ENCODE results near the gene ECHDC1.
A peak's percentile ranks its signal among the peaks of the same experiment; 100 is the strongest.

The ECHDC1 gene

DNA sequence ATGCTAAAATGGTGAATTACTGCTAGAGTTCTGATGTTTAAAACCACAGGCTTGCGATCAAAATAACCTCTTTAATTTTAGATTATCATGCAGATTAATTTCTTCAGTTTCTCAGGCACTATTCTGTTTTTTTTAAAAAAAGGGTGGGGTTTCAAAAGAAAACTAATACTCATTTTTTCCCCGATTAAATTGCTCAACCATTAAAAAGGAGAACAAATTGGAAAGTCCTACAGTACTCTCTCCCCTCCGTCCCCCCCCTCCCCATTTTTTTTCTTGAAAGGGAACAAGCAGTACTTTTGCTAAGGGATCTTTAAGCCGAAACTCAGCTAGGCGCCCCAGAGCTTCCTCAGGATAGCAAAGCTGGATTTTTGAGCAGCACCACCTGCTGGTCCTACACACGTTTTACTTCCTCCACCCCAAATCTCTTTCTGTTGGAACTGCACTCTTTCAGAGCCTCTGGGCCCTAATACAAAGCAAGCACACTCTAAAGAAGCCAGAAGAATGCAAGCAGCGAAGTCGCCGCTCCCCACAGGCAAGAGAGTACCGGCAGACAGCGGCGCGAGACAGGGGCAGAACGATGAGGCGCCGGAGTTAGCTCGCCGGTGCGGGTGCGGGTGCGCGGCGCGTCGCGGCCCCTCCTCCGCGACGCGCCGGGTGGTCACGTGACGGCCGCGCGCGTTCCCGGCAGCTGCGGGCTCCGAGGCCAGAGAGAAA lies 77.1 kb downstream of the ECHDC1 start, which contains the start of gene RNF146:
TSS of gene RNF146 (plus strand) at position 687 of the 714 bp plus-strand sequence. CDS start 13,475 bp downstream, outside the sequence.
- Histone ChIP-seq H3K4me1 (ENCODE audit: control insufficient read depth, insufficient read depth, low read length) (no peaks in the 10 kb centered on the region), H3K36me3 (ENCODE audit: control insufficient read depth, insufficient read depth, low read length) (no peaks in the 10 kb centered on the region), H3K27ac (ENCODE audit: low read length) (no peak within 1 kb of the TSS), H3K4me3 (ENCODE audit: low read length) (peak within 1 kb of the TSS; percentile 93), H3K9me3 (ENCODE audit: control insufficient read depth, insufficient read depth, low read length) (no peaks in the 10 kb centered on the region), H3K27me3 (ENCODE audit: control insufficient read depth, insufficient read depth, low read length) (no peaks in the 10 kb centered on the region)
- no CpG with 5 or more reads among the region's 40 CpGs for WGBS (ENCODE audit: insufficient coverage, insufficient read length)
- DNase-seq (ENCODE audit: low read depth, low spot score) = peak; percentile 63

- Histone ChIP-seq H3K4me1 (ENCODE audit: control insufficient read depth, insufficient read depth, low read length) (no peaks in the 10 kb centered on the region), H3K4me3 (ENCODE audit: low read length) (no peak overlapping the region), H3K9me3 (ENCODE audit: control insufficient read depth, insufficient read depth, low read length) (no peaks in the 10 kb centered on the region), H3K36me3 (ENCODE audit: control insufficient read depth, insufficient read depth, low read length) (no peaks in the 10 kb centered on the region), H3K27ac (ENCODE audit: low read length) (no peak overlapping the region), H3K27me3 (ENCODE audit: control insufficient read depth, insufficient read depth, low read length) (no peaks in the 10 kb centered on the region)
- WGBS (ENCODE audit: insufficient coverage, insufficient read length) = no CpG with 5 or more reads among the region's 4 CpGs
- DNase-seq (ENCODE audit: low read depth, low spot score) = no peak
Observed at GRCh38 chr6:127263481-127263880, 79.9 kb downstream of the ECHDC1 start.

DNA sequence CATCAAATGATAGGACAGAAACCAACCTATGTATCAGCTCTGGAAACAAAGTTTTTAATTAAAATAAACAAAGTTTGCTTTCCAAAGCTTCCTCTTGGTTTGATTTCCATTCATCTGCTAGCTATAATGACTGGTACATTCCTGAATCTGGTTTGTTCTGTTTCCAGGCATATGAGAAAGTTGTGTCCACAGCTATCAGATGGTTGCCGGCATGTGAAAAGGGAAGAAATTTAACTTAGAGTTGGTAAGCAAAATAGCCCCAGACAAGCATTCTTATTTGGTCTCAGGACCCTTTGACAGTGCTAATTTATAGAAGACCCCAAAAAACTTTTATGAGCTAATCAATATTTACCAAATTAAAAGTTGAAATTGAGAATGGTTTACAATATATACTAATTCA lies 80.5 kb downstream of the ECHDC1 start:
- Histone ChIP-seq H3K4me1 (ENCODE audit: control insufficient read depth, insufficient read depth, low read length) (no peaks in the 10 kb centered on the region), H3K27ac (ENCODE audit: low read length) (no peak overlapping the region), H3K9me3 (ENCODE audit: control insufficient read depth, insufficient read depth, low read length) (no peaks in the 10 kb centered on the region), H3K4me3 (ENCODE audit: low read length) (no peak overlapping the region), H3K27me3 (ENCODE audit: control insufficient read depth, insufficient read depth, low read length) (no peaks in the 10 kb centered on the region), H3K36me3 (ENCODE audit: control insufficient read depth, insufficient read depth, low read length) (no peaks in the 10 kb centered on the region)
- WGBS (ENCODE audit: insufficient coverage, insufficient read length) = no CpG with 5 or more reads among the region's 1 CpG
- no peak for DNase-seq (ENCODE audit: low read depth, low spot score)

GRCh38 chr6:127255286-127255685 lies 88.1 kb downstream of the ECHDC1 start:
- Histone ChIP-seq H3K9me3 (ENCODE audit: control insufficient read depth, insufficient read depth, low read length) (no peaks in the 10 kb centered on the region), H3K4me3 (ENCODE audit: low read length) (no peak overlapping the region), H3K36me3 (ENCODE audit: control insufficient read depth, insufficient read depth, low read length) (no peaks in the 10 kb centered on the region), H3K4me1 (ENCODE audit: control insufficient read depth, insufficient read depth, low read length) (no peaks in the 10 kb centered on the region), H3K27me3 (ENCODE audit: control insufficient read depth, insufficient read depth, low read length) (no peaks in the 10 kb centered on the region), H3K27ac (ENCODE audit: low read length) (no peak overlapping the region)
- DNase-seq (ENCODE audit: low read depth, low spot score) = no peak
- no CpG with 5 or more reads among the region's 6 CpGs for WGBS (ENCODE audit: insufficient coverage, insufficient read length)

- Histone ChIP-seq H3K27ac (ENCODE audit: low read length) (no peak overlapping the region), H3K4me3 (ENCODE audit: low read length) (no peak overlapping the region), H3K27me3 (ENCODE audit: control insufficient read depth, insufficient read depth, low read length) (no peaks in the 10 kb centered on the region), H3K4me1 (ENCODE audit: control insufficient read depth, insufficient read depth, low read length) (no peaks in the 10 kb centered on the region), H3K36me3 (ENCODE audit: control insufficient read depth, insufficient read depth, low read length) (no peaks in the 10 kb centered on the region), H3K9me3 (ENCODE audit: control insufficient read depth, insufficient read depth, low read length) (no peaks in the 10 kb centered on the region)
- DNase-seq (ENCODE audit: low read depth, low spot score) = no peak
- WGBS (ENCODE audit: insufficient coverage, insufficient read length) = no CpG with 5 or more reads among the region's 1 CpG
Observed at GRCh38 chr6:127249621-127250020, 93.8 kb downstream of the ECHDC1 start.

DNA sequence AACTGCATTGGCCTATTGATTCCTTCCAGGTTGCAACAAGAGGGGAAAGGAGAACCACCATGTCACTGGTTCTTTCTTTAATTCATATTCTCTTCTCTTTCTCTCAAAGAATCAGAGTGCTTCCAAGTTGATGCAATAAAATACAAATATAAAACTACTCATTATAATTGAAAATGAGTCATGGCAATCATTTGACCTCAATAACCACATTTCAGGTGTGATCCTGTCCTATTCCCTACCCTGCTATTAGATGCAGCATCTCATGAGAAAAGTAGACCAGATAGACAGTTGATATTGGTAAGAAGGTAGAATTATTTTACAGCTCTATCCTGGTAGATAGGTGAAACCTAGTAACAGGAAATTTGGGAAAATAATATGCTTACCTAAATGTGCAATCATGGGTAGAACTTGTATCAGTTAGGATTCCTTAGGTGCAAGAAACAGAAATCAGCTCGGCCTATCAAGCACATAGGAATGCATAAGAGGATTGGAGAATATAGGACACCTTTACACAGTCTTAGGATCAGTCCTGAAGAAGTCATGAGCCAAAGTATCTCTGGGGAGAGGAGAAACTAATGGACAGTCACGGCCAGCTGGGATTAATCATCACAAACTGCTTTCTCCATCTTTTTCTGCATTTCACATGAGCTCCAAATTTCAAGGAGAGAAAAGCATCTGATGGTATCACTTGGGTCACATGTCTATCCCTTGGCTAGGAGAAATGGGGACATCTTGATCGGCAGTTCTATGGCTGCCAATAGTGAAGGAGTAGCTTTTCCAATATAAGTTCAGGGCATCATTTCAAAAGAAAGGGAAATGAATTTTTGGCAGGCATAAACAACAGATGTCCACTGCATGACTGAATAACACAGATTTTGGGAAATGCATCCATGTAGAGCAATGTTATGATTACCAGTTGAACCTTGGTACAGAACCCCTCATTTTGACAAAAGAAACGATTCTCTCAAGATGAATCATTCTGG lies 96.0 kb downstream of the ECHDC1 start:
- Histone ChIP-seq H3K4me1 (ENCODE audit: control insufficient read depth, insufficient read depth, low read length) (no peaks in the 10 kb centered on the region), H3K27ac (ENCODE audit: low read length) (no peak overlapping the region), H3K36me3 (ENCODE audit: control insufficient read depth, insufficient read depth, low read length) (no peaks in the 10 kb centered on the region), H3K4me3 (ENCODE audit: low read length) (no peak overlapping the region), H3K9me3 (ENCODE audit: control insufficient read depth, insufficient read depth, low read length) (no peaks in the 10 kb centered on the region), H3K27me3 (ENCODE audit: control insufficient read depth, insufficient read depth, low read length) (no peaks in the 10 kb centered on the region)
- no peak for DNase-seq (ENCODE audit: low read depth, low spot score)
- no CpG with 5 or more reads among the region's 4 CpGs for WGBS (ENCODE audit: insufficient coverage, insufficient read length)

GRCh38 chr6:127243501-127243900 lies 99.9 kb downstream of the ECHDC1 start:
- Histone ChIP-seq H3K27me3 (ENCODE audit: control insufficient read depth, insufficient read depth, low read length) (no peaks in the 10 kb centered on the region), H3K9me3 (ENCODE audit: control insufficient read depth, insufficient read depth, low read length) (no peaks in the 10 kb centered on the region), H3K4me1 (ENCODE audit: control insufficient read depth, insufficient read depth, low read length) (no peaks in the 10 kb centered on the region), H3K4me3 (ENCODE audit: low read length) (no peak overlapping the region), H3K27ac (ENCODE audit: low read length) (no peak overlapping the region), H3K36me3 (ENCODE audit: control insufficient read depth, insufficient read depth, low read length) (no peaks in the 10 kb centered on the region)
- no peak for DNase-seq (ENCODE audit: low read depth, low spot score)
- no CpG with 5 or more reads among the region's 1 CpG for WGBS (ENCODE audit: insufficient coverage, insufficient read length)

Measured in iPS DF 6.9 (cell line).